Body of pancreas (tissue), 4 donors: ENCODE results near the gene ARPC1A.
"Not testable (repeated sequence)": the region's sequence is repeated elsewhere in the genome, so short reads cannot be mapped to it uniquely, and the experiment has no call there.

ENCODE experiments used
- CTCF ChIP-seq, 7 experiments: fragments of 450-650 bp in 4 of 7; fragments of 200-600 bp in 3 of 7; sonication (generic) in 3 of 7; IDR thresholded peaks; one replicate each; pipeline ENCODE4 v1.5.1; 2016 to 2019; ENCODE audit warnings: antibody characterized with exemption in 7 of 7
- POLR2A ChIP-seq, 3 donors: fragments of 450-650 bp; IDR thresholded peaks; one replicate each; pipeline ENCODE4 v1.6.1; 2016; ENCODE audit warnings: antibody characterized with exemption in 3 of 3, mild to moderate bottlenecking in 2 of 3

GRCh38 chr7:99322659-99323058 lies 3.0 kb upstream of the ARPC1A start:
- not testable (repeated sequence) for TF ChIP-seq CTCF, POLR2A (IDR thresholded peaks at IDR 0.05)
